KBM-7 (cell line): ENCODE results near the gene CEACAM19.

Source experiments
- DNase-seq: peaks from one replicate; pipeline ENCODE4 v3.0.0-alpha.2; 2015
- in situ Hi-C: fragments of 300-500 bp; cut with MboI; formaldehyde crosslinking; loops from 2 replicates; pipeline ENCODE4 v1.14.3; 2020; ENCODE audit warnings: low sequenced_read_pairs, low pct_unique_long_range_greater_than_20kb, mixed read lengths

Gene CEACAM19

GRCh38 chr19:44732235-44733014, 61.1 kb downstream of the CEACAM19 start:
- no peak for DNase-seq
- in situ Hi-C loops, result no loop called here
